Fibroblast of villous mesenchyme (primary cell): ENCODE data around the gene SUGT1. TPM values are rescaled to one million over a fixed set of nuclear protein-coding genes. Genes with fewer than 3 reads are reported as not detected.

Experiments used
- DNase-seq: peaks from one replicate; pipeline ENCODE4 v3.0.0-alpha.2; 2010; ENCODE audit warnings: low read depth
- H3K4me3 ChIP-seq: 2 replicates; pipeline ENCODE4 v1.5.1; 2011; ENCODE audit warnings: low read depth, mild to moderate bottlenecking, low read length
- total RNA-seq: library from RNA; depleted of rRNA; stranded (reverse); fragments of >200 nt; gene quantifications from 2 replicates; pipeline ENCODE4 v1.2.3, GENCODE V29; 2012
- TF ChIP-seq, protein P1 (sequence below): IDR thresholded peaks from 2 replicates; pipeline ENCODE4 v1.5.1; 2012; ENCODE audit warnings: low read depth, mild to moderate bottlenecking, low read length; ENCODE audit not compliant: insufficient read depth

The SUGT1 gene
- total RNA-seq, 1 donor = 47.1 TPM

GRCh38 chr13:52738719-52739467 lies 86.3 kb downstream of the SUGT1 start:
- TF ChIP-seq, protein P1, sequence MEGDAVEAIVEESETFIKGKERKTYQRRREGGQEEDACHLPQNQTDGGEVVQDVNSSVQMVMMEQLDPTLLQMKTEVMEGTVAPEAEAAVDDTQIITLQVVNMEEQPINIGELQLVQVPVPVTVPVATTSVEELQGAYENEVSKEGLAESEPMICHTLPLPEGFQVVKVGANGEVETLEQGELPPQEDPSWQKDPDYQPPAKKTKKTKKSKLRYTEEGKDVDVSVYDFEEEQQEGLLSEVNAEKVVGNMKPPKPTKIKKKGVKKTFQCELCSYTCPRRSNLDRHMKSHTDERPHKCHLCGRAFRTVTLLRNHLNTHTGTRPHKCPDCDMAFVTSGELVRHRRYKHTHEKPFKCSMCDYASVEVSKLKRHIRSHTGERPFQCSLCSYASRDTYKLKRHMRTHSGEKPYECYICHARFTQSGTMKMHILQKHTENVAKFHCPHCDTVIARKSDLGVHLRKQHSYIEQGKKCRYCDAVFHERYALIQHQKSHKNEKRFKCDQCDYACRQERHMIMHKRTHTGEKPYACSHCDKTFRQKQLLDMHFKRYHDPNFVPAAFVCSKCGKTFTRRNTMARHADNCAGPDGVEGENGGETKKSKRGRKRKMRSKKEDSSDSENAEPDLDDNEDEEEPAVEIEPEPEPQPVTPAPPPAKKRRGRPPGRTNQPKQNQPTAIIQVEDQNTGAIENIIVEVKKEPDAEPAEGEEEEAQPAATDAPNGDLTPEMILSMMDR = peak; percentile 45
- H3K4me3 ChIP-seq = peak overlapping the region; percentile 42
- peak; percentile 3 for DNase-seq

DNA sequence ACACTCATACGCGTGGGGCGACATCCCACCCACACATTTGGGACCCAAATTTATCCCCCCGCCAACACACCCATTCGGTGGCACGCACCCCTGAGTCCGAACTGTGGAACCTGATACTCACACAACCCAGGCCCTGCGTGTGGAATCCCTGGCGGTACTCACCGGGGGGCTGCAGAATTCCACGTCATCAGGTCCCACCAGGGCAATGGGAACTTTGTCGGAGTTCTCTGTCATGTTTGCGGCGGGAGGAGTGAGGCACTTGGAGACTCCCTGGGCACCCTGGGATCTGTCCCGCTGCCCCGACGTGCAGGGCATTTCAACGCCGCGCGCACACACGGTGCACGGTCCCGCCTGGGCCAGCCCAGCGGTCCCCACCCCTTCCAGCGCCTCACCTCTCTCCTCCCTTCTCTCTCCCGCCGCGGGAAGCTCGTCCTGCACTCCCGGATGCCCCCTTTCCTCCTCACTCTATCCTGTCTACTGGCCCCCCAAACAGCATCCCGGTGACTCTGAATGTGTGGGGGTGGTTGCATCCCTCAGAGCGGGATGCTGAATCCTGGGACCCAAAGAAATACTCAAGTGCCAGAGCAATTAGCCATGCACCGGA lies 86.9 kb downstream of the SUGT1 start, which contains the start of gene CNMD:
CNMD (minus strand) TSS at position 353 of the 604 bp plus-strand sequence; CDS start at position 234, 119 bp downstream.
- TF ChIP-seq, protein P1 = no peak
- H3K4me3 ChIP-seq = peak within 1 kb of the TSS; percentile 42
- no peak for DNase-seq

- H3K4me3 ChIP-seq = no peak overlapping the region
- TF ChIP-seq, protein P1 = no peak
These were observed 90.9 kb downstream of the SUGT1 start for GRCh38 chr13:52743569-52743968.

DNA sequence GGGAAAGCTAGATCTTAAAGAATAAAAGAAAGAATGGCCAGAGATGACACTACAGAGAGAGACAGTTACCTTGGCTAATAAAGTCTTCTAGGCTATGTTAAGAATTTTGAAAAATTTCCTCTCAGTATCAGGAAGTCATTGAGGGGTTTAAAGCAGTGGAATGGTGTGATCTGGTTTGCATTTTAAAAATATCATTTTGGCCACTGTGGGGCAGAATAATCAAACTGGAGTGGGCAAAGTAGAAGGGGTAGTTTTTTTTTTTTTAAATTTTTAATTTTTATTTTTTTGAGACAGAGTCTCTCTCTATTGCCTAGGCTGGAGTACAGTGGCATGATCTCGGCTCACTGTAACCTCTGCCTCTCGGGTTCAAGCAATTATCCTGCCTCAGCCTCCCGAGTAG lies 91.4 kb downstream of the SUGT1 start:
- no peak overlapping the region for H3K4me3 ChIP-seq
- no peak for DNase-seq
- TF ChIP-seq, protein P1 = no peak

More at GRCh38 chr13:52743569-52743968, 90.9 kb downstream of the SUGT1 start:
- no peak for DNase-seq

- DNase-seq = no peak
- TF ChIP-seq, protein P1 = no peak
- no peak overlapping the region for H3K4me3 ChIP-seq
These were observed 92.3 kb downstream of the SUGT1 start for GRCh38 chr13:52744842-52745375.

GRCh38 chr13:52746141-52746540 lies 93.5 kb downstream of the SUGT1 start:
- DNase-seq = no peak
- no peak overlapping the region for H3K4me3 ChIP-seq
- TF ChIP-seq, protein P1 = no peak
